MM.1S (cell line): ENCODE measurements around the gene PIAS3.

Experiments used
- DNase-seq: peaks from one replicate; pipeline ENCODE4 v3.0.0-alpha.2; 2015
- H2AFZ ChIP-seq: fragments of 300-600 bp; sonication (generic); 2 replicates; pipeline ENCODE4 v1.6.0; 2016; ENCODE audit warnings: antibody characterized with exemption, low read length
- H3F3A ChIP-seq: fragments of 300-600 bp; sonication (generic); 2 replicates; pipeline ENCODE4 v1.6.1; 2016; ENCODE audit warnings: mild to moderate bottlenecking, antibody characterized with exemption, low read length, moderate library complexity, mixed read lengths; ENCODE audit not compliant: insufficient read depth
- H3K27ac ChIP-seq: fragments of 300-600 bp; sonication (generic); 2 replicates; pipeline ENCODE4 v1.5.1; 2016; ENCODE audit warnings: mild to moderate bottlenecking, low read length
- H3K27me3 ChIP-seq: fragments of 300-600 bp; sonication (generic); replicated peaks from 2 replicates; pipeline ENCODE4 v1.6.0; 2016; ENCODE audit warnings: low read length; ENCODE audit not compliant: insufficient read depth
- H3K36me3 ChIP-seq: fragments of 300-600 bp; sonication (generic); replicated peaks from 2 replicates; pipeline ENCODE4 v1.6.1; 2016; ENCODE audit warnings: mild to moderate bottlenecking, low read length, mixed read lengths; ENCODE audit not compliant: insufficient read depth
- H3K4me1 ChIP-seq: fragments of 300-600 bp; sonication (generic); 2 replicates; pipeline ENCODE4 v1.6.1; 2016; ENCODE audit warnings: low read length, mixed read lengths
- H3K4me2 ChIP-seq: fragments of 300-600 bp; sonication (generic); 2 replicates; pipeline ENCODE4 v1.6.0; 2016; ENCODE audit warnings: low read depth, low read length
- H3K4me3 ChIP-seq: fragments of 300-600 bp; sonication (generic); 2 replicates; pipeline ENCODE4 v1.5.1; 2016; ENCODE audit warnings: low read length, mixed read lengths
- H3K79me2 ChIP-seq: fragments of 300-600 bp; sonication (generic); 2 replicates; pipeline ENCODE4 v1.6.1; 2016; ENCODE audit warnings: mixed run types, low read length, mixed read lengths
- H3K9ac ChIP-seq: fragments of 300-600 bp; sonication (generic); 2 replicates; pipeline ENCODE4 v1.6.1; 2016; ENCODE audit warnings: low read length, mixed read lengths
- H3K9me2 ChIP-seq: fragments of 300-600 bp; sonication (generic); replicated peaks from 2 replicates; pipeline ENCODE4 v1.6.1; 2016; ENCODE audit warnings: mild to moderate bottlenecking, low read length, mixed read lengths; ENCODE audit not compliant: insufficient read depth
- H3K9me3 ChIP-seq: fragments of 300-600 bp; sonication (generic); replicated peaks from 2 replicates; pipeline ENCODE4 v1.6.1; 2016; ENCODE audit warnings: mild to moderate bottlenecking, low read length, mixed read lengths; ENCODE audit not compliant: insufficient read depth
- H4K20me1 ChIP-seq: fragments of 300-600 bp; sonication (generic); 2 replicates; pipeline ENCODE4 v1.6.1; 2016; ENCODE audit warnings: mild to moderate bottlenecking, low read length, moderate library complexity, mixed read lengths; ENCODE audit not compliant: insufficient read depth
- CTCF ChIP-seq: fragments of 300-600 bp; sonication (generic); IDR thresholded peaks from 2 replicates; pipeline ENCODE4 v1.5.1; 2016; ENCODE audit warnings: antibody characterized with exemption, low read length, mixed read lengths
- EZH2 ChIP-seq: fragments of 300-600 bp; sonication (generic); optimal IDR thresholded peaks from 2 replicates; pipeline ENCODE3; 2017; ENCODE audit warnings: low read depth, mild to moderate bottlenecking, antibody characterized with exemption, low read length, mixed read lengths
- EZH2phosphoT487 ChIP-seq: fragments of 300-600 bp; sonication (generic); IDR thresholded peaks from 2 replicates; pipeline ENCODE4 v1.6.1; 2018; ENCODE audit warnings: antibody characterized with exemption, low read length

The PIAS3 gene

GRCh38 chr1:145887631-145888030 is 28.8 kb upstream of the PIAS3 start:
- no peak overlapping the region for H3K4me2 ChIP-seq

GRCh38 chr1:145886816-145887215 is 27.9 kb upstream of the PIAS3 start:
- Histone ChIP-seq H3K9me2 (no peaks in the 10 kb centered on the region), H3F3A (no peaks in the 10 kb centered on the region), H3K79me2 (no peaks in the 10 kb centered on the region), H3K9ac (no peak overlapping the region), H3K4me2 (no peak overlapping the region), H3K9me3 (no peaks in the 10 kb centered on the region), H4K20me1 (no peaks in the 10 kb centered on the region), H3K27ac (no peak overlapping the region), H3K4me1 (0 out of 2 replicates have a peak, but pooled peaks cover 4% of the 10 kb centered on the region), H3K36me3 (no peaks in the 10 kb centered on the region), H3K27me3 (peaks cover 21% of the 10 kb centered on the region), H2AFZ (no peak overlapping the region), H3K4me3 (no peak overlapping the region)
- TF ChIP-seq CTCF (no peak), EZH2 (no peak)
- DNase-seq, result no peak

More at GRCh38 chr1:145887631-145888030, 28.8 kb upstream of the PIAS3 start:
- Histone ChIP-seq H3K4me3 (no peak overlapping the region), H3K9me3 (no peaks in the 10 kb centered on the region), H4K20me1 (no peaks in the 10 kb centered on the region), H3K27me3 (peaks cover 21% of the 10 kb centered on the region), H3K36me3 (no peaks in the 10 kb centered on the region), H3K79me2 (no peaks in the 10 kb centered on the region), H3K9me2 (no peaks in the 10 kb centered on the region), H2AFZ (no peak overlapping the region), H3K4me1 (0 out of 2 replicates have a peak, but pooled peaks cover 4% of the 10 kb centered on the region), H3F3A (no peaks in the 10 kb centered on the region), H3K9ac (no peak overlapping the region), H3K27ac (no peak overlapping the region)
- TF ChIP-seq EZH2phosphoT487 (no peak), CTCF (no peak), EZH2 (no peak)
- no peak for DNase-seq

GRCh38 chr1:145886390-145886789 is 27.5 kb upstream of the PIAS3 start:
- H3K79me2 ChIP-seq, result no peaks in the 10 kb centered on the region
- H3F3A ChIP-seq, result no peaks in the 10 kb centered on the region
- DNase-seq, result no peak
- H3K9ac ChIP-seq, result no peak overlapping the region
- H4K20me1 ChIP-seq, result no peaks in the 10 kb centered on the region
- peak overlapping the region; percentile 66 for H3K4me3 ChIP-seq
- peak overlapping the region; percentile 97 for H3K4me2 ChIP-seq
- H3K9me2 ChIP-seq, result no peaks in the 10 kb centered on the region
- peaks cover 21% of the 10 kb centered on the region for H3K27me3 ChIP-seq
- H2AFZ ChIP-seq, result peak overlapping the region; percentile 77
- 0 out of 2 replicates have a peak, but pooled peaks cover 4% of the 10 kb centered on the region for H3K4me1 ChIP-seq
- no peaks in the 10 kb centered on the region for H3K9me3 ChIP-seq
- no peaks in the 10 kb centered on the region for H3K36me3 ChIP-seq
- no peak for TF ChIP-seq CTCF
- TF ChIP-seq EZH2, result no peak
- TF ChIP-seq EZH2phosphoT487, result no peak
- no peak overlapping the region for H3K27ac ChIP-seq
